Measurements from ENCODE around the gene PEX11G.

Gene PEX11G

DNA sequence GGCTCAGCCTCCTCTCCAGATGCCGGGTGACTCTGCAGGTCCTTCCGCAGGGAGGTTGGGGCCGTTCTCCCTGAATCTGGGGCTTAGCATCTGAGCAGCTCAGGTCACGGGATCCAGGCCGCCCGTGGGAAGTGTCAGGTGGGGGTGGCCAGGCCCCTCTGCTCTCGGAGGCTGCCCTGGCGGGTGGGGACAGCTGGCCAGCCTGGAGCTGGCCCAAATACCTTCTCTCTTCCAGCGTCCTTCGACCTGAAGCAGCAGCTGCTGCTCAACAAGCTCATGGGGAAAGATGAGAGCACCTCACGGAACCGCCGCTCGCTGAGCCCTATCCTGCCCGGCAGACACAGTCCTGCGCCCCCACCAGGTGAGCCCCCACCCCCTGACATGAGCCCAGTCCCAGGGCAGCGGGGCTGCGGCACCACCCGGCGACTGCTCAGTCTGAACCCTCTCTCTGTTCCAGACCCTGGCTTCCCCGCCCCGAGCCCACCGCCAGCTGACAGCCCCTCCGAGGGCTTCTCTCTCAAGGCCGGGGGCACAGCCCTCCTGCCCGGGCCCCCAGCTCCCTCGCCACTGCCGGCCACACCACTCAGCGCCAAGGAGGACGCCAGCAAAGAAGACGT lies 19.1 kb downstream of the PEX11G start:
- Histone ChIP-seq H3K27me3 (no peaks in the 10 kb centered on the region), H3K4me1 (peaks cover 24% of the 10 kb centered on the region), H3K9ac (no peak overlapping the region), H3K4me3 (no peak overlapping the region), H3K9me3 (no peaks in the 10 kb centered on the region), H3K4me2 (no peak overlapping the region), H3K36me3 (peaks cover 99% of the 10 kb centered on the region), H4K20me1 (peaks cover 84% of the 10 kb centered on the region), H3K27ac (no peak overlapping the region)
- TF ChIP-seq Cebpa-rat (IDR thresholded peaks at IDR 0.05) = no peak

DNA sequence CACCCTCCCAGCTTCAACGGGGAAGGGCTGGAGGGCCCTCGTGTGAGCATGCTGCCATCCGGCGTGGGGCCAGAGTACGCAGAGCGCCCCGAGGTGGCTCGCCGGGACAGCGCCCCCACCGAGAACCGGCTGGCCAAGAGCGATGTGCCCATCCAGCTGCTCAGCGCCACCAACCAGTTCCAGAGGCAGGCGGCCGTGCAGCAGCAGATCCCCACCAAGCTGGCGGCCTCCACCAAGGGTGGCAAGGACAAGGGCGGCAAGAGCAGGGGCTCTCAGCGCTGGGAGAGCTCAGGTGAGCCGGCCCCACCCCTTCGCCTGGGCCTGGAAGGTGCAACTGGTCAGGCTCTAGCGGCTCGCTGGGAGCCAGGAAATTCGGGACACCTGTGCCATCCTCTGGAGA lies 20.0 kb downstream of the PEX11G start:
- peaks cover 24% of the 10 kb centered on the region for H3K4me1 ChIP-seq
- no peak overlapping the region for H3K4me2 ChIP-seq
- no peak overlapping the region for H3K27ac ChIP-seq
- TF ChIP-seq Cebpa-rat (IDR thresholded peaks at IDR 0.05) = no peak
- peaks cover 92% of the 10 kb centered on the region for H4K20me1 ChIP-seq
- H3K36me3 ChIP-seq = peaks cover 100% of the 10 kb centered on the region
- H3K9me3 ChIP-seq = no peaks in the 10 kb centered on the region
- H3K9ac ChIP-seq = no peak overlapping the region
- no peak overlapping the region for H3K4me3 ChIP-seq
- H3K27me3 ChIP-seq = no peaks in the 10 kb centered on the region

DNA sequence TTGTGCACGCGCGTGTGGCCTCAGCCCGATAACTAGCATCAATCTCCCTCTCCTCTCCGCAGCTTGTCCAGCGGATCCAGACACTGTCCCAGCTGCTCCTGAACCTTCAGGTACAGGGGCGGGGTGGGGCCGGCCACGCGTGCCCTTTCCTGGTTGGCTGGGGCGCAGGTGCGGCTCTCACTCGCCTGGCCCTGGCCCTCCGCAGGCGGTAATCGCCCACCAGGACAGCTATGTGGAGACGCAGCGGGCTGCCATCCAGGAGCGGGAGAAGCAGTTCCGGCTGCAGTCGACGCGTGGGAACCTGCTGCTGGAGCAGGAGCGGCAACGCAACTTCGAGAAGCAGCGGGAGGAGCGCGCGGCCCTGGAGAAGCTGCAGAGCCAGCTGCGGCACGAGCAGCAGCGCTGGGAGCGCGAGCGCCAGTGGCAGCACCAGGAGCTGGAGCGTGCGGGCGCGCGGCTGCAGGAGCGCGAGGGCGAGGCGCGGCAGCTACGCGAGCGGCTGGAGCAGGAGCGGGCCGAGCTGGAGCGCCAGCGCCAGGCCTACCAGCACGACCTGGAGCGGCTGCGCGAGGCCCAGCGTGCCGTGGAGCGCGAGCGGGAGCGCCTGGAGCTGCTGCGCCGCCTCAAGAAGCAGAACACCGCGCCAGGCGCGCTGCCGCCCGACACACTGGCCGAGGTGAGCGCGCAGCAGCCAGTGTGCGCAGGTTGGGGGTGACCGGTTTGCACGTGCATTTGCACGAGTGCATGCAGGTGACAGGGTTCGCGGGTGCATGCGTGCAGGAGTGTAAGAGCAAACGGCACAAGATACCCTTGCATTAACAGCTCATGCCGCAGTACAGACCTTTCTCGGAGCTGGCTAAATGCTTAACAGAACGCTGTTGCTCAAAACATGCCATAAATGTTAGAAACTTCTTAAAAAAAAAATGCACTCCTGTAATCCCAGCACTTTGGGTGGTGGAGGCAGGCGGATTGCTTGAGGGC lies 21.5 kb downstream of the PEX11G start:
- Histone ChIP-seq H3K4me3 (no peak overlapping the region), H4K20me1 (peaks cover 92% of the 10 kb centered on the region), H3K27me3 (no peaks in the 10 kb centered on the region), H3K4me2 (no peak overlapping the region), H3K27ac (no peak overlapping the region), H3K4me1 (peaks cover 9% of the 10 kb centered on the region), H3K9ac (no peak overlapping the region), H3K36me3 (peaks cover 100% of the 10 kb centered on the region), H3K9me3 (no peaks in the 10 kb centered on the region)
- TF ChIP-seq Cebpa-rat (IDR thresholded peaks at IDR 0.05) = no peak

DNA sequence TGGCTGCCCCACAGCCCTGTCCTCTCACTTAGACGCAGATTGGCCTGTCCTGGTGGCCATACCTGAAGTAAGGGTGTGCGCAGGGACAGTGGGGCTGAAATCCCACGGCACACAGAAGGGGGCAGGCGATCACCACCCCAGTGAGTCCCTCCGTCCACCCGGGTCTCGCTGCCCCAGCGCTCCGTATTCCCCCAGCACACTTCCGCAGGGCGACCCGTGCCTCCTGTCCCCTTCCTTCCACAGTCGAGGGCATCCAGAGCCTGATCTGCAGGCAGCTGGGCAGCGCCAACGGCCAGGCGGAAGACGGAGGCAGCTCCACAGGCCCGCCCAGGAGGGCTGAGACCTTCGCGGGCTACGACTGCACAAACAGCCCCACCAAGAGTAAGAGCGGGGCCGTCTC lies 25.3 kb downstream of the PEX11G start:
- no peak overlapping the region for H3K9ac ChIP-seq
- H3K27ac ChIP-seq = no peak overlapping the region
- H3K36me3 ChIP-seq = peaks cover 100% of the 10 kb centered on the region
- H3K27me3 ChIP-seq = no peaks in the 10 kb centered on the region
- H4K20me1 ChIP-seq = peaks cover 91% of the 10 kb centered on the region
- H3K4me1 ChIP-seq = no peaks in the 10 kb centered on the region
- H3K4me2 ChIP-seq = no peak overlapping the region
- TF ChIP-seq Cebpa-rat (IDR thresholded peaks at IDR 0.05) = no peak
- H3K4me3 ChIP-seq = no peak overlapping the region
- no peaks in the 10 kb centered on the region for H3K9me3 ChIP-seq

DNA sequence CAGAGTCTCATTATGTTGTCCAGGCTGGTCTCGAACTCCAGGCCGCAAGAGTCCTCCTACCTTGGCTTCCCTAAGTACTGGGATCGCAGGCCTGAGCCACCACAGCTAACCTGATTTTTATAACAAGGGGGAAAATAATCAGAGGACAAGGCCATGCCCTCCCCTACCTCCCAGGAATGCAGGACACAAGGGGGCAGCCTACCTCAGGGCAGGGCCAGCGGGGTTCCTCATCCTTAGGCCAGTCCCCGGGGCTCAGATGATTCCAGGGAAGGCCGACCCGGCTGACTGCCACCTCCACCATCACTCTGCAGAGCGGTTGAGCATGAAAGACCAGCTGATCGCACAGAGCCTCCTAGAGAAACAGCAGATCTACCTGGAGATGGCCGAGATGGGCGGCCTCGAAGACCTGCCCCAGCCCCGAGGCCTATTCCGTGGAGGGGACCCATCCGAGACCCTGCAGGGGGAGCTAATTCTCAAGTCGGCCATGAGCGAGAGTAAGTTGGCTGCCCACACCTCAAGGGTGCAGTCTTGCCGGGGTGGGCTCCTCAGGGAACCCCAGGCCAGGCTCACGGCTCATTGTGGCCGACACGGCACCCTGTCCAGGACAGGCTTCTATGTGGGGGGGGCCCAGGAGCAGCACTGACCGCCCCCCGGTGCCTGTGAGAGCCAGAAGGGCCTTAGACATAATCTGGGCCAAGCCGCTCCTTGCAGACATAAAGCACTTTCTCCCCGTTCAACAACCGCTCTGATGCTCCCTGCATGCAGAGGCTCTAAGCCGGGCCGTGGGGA lies 26.8 kb downstream of the PEX11G start:
- H3K36me3 ChIP-seq = peaks cover 100% of the 10 kb centered on the region
- H3K4me1 ChIP-seq = no peaks in the 10 kb centered on the region
- no peak for TF ChIP-seq Cebpa-rat (IDR thresholded peaks at IDR 0.05)
- no peaks in the 10 kb centered on the region for H3K27me3 ChIP-seq
- H4K20me1 ChIP-seq = peaks cover 90% of the 10 kb centered on the region
- H3K4me2 ChIP-seq = no peak overlapping the region
- H3K27ac ChIP-seq = no peak overlapping the region
- no peak overlapping the region for H3K9ac ChIP-seq
- H3K9me3 ChIP-seq = no peaks in the 10 kb centered on the region
- no peak overlapping the region for H3K4me3 ChIP-seq

DNA sequence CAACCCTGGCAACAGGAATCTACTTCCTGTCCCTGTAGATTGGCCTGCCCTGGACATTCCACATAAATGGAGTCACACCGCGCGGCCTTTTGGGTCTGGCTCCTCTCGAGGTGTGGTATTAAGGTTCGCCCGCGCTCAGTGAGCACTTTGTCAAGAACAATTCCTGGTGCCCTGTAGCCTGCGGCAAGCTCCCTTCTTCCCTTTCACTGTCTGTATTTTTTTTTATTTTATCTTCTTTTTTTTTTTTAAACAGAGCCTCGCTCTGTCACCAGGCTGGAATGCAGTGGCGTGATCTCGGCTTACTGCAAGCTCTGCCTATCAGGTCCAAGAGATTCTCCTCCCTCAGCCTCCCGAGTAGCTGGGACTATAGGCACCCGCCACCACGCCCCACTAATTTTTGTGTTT lies 28.3 kb downstream of the PEX11G start:
- TF ChIP-seq Cebpa-rat (IDR thresholded peaks at IDR 0.05) = no peak
- Histone ChIP-seq H4K20me1 (peaks cover 93% of the 10 kb centered on the region), H3K36me3 (peaks cover 100% of the 10 kb centered on the region), H3K9me3 (peaks cover 2% of the 10 kb centered on the region), H3K4me1 (no peaks in the 10 kb centered on the region), H3K4me3 (no peak overlapping the region), H3K9ac (no peak overlapping the region), H3K27ac (no peak overlapping the region), H3K4me2 (no peak overlapping the region), H3K27me3 (no peaks in the 10 kb centered on the region)

DNA sequence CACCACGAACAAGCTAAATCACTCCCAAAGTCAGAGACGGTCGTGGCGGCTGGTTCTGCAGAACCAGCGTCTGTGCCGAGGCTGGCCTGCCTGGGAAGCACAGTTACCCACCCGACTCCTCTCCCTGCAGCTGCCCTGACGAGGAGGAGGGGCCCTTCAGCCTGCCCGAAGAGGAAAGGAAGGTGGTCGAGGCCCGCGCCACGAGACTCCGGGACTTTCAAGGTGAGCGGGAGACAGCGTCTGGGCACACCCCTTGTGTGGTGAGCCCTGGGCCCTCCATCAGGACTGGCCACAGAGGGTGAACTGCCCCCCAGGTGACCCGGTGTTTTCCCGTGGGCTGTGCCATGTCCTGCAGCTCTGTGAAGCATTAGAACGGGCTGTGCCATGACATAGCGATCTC lies 29.1 kb downstream of the PEX11G start:
- H3K4me2 ChIP-seq = no peak overlapping the region
- H3K27me3 ChIP-seq = no peaks in the 10 kb centered on the region
- no peak overlapping the region for H3K27ac ChIP-seq
- H3K36me3 ChIP-seq = peaks cover 100% of the 10 kb centered on the region
- TF ChIP-seq Cebpa-rat (IDR thresholded peaks at IDR 0.05) = no peak
- peaks cover 93% of the 10 kb centered on the region for H4K20me1 ChIP-seq
- no peaks in the 10 kb centered on the region for H3K4me1 ChIP-seq
- peaks cover 10% of the 10 kb centered on the region for H3K9me3 ChIP-seq
- no peak overlapping the region for H3K4me3 ChIP-seq
- H3K9ac ChIP-seq = no peak overlapping the region

DNA sequence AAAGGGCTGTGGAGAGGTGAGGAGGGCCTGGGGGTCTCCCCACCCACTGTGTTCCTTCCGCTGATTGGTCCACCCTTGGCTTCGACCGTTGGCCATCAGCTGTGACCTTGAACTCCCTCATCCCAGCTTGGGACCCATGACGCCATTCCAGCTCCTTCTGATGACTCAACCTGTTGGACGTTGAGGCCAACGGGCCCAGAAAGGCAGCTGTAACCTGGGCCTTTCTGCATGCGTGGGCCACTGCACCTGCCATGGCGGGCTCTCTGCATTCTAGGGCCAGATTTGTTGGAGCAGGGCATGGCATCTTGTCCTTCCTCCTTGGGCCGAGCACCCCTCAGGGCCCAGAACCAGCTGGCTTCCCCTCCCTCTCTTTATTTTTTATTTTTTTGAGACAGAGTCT lies 30.2 kb downstream of the PEX11G start:
- peaks cover 100% of the 10 kb centered on the region for H3K36me3 ChIP-seq
- no peak overlapping the region for H3K4me3 ChIP-seq
- H3K27ac ChIP-seq = no peak overlapping the region
- no peak for TF ChIP-seq Cebpa-rat (IDR thresholded peaks at IDR 0.05)
- H3K9ac ChIP-seq = no peak overlapping the region
- H3K4me1 ChIP-seq = no peaks in the 10 kb centered on the region
- peaks cover 21% of the 10 kb centered on the region for H3K9me3 ChIP-seq
- H3K27me3 ChIP-seq = no peaks in the 10 kb centered on the region
- peaks cover 90% of the 10 kb centered on the region for H4K20me1 ChIP-seq
- H3K4me2 ChIP-seq = no peak overlapping the region

DNA sequence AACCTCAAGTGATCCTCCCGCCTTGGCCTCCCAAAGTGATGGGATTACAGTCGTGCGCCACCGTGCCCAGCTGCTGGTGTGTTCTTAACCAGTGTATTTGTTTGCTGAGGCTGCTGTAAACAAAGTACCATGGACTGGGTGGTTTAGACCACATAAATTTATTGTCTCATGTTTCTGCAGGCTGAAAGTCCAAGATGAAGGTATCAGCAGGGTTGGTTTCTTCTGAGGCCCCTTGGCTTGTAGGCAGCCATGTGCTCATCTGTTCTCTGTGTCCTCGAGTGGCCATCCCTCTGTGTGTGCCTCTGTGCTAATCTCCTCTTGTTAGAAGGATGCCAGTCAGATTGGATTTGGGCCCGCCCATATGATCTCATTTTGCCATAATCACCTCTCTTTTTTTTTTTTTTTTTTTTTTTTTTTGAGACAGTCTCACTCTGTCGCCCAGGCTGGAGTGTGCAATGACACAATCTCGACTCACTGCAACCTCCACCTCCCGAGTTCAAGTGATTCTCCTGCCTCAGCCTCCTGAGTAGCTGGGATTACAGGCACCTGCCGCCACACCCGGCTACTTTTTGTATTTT lies 31.8 kb downstream of the PEX11G start:
- H3K9ac ChIP-seq = no peak overlapping the region
- H3K27me3 ChIP-seq = no peaks in the 10 kb centered on the region
- peaks cover 100% of the 10 kb centered on the region for H3K36me3 ChIP-seq
- peaks cover 80% of the 10 kb centered on the region for H4K20me1 ChIP-seq
- no peaks in the 10 kb centered on the region for H3K4me1 ChIP-seq
- peaks cover 37% of the 10 kb centered on the region for H3K9me3 ChIP-seq
- no peak overlapping the region for H3K4me3 ChIP-seq
- no peak overlapping the region for H3K4me2 ChIP-seq
- no peak for TF ChIP-seq Cebpa-rat (IDR thresholded peaks at IDR 0.05)
- no peak overlapping the region for H3K27ac ChIP-seq

All from BLaER1 (cell line).